Osteoblast (primary cell): ENCODE measurements around the gene ANKRD36. TPM values are rescaled to one million over a fixed set of nuclear protein-coding genes. Genes with fewer than 3 reads are reported as not detected.
"Not testable (repeated sequence)": the region's sequence is repeated elsewhere in the genome, so short reads cannot be mapped to it uniquely, and the experiment has no call there.

ENCODE experiments used
- DNase-seq: peaks from one replicate; pipeline ENCODE4 v3.0.0; 2011; ENCODE audit warnings: low spot score, mixed read lengths; ENCODE audit not compliant: insufficient read length; ENCODE audit errors: missing footprints
- H2AFZ ChIP-seq: 2 replicates; pipeline ENCODE4 v1.6.0; 2011; ENCODE audit warnings: mild to moderate bottlenecking, low read length
- H3K27ac ChIP-seq: 2 replicates; pipeline ENCODE4 v1.5.1; 2011; ENCODE audit warnings: mild to moderate bottlenecking, low read depth, low read length, moderate library complexity
- H3K27me3 ChIP-seq: 2 replicates; pipeline ENCODE4 v1.6.0; 2012; ENCODE audit warnings: mild to moderate bottlenecking, control low read depth, inconsistent platforms, low read length, moderate library complexity; ENCODE audit not compliant: insufficient read depth
- H3K36me3 ChIP-seq: 2 replicates; pipeline ENCODE4 v1.5.1; 2011; ENCODE audit warnings: mild to moderate bottlenecking, low read length, control low read depth, moderate library complexity; ENCODE audit not compliant: insufficient read depth
- H3K4me1 ChIP-seq: 2 replicates; pipeline ENCODE4 v1.5.1; 2011; ENCODE audit warnings: mild to moderate bottlenecking, low read length, control low read depth, moderate library complexity; ENCODE audit not compliant: insufficient read depth
- H3K4me2 ChIP-seq: 2 replicates; pipeline ENCODE4 v1.6.0; 2011; ENCODE audit warnings: mild to moderate bottlenecking, low read length; ENCODE audit not compliant: insufficient read depth
- H3K4me3 ChIP-seq: fragments of 200-600 bp; sonication (generic); 3 replicates; pipeline ENCODE4 v1.5.1; 2012; ENCODE audit warnings: mild to moderate bottlenecking, low read length, inconsistent platforms; ENCODE audit not compliant: insufficient read depth
- H3K79me2 ChIP-seq: 2 replicates; pipeline ENCODE4 v1.6.0; 2012; ENCODE audit warnings: mild to moderate bottlenecking, low read length, control low read depth, inconsistent platforms; ENCODE audit not compliant: insufficient read depth
- H3K9me3 ChIP-seq: 2 replicates; pipeline ENCODE4 v1.5.1; 2011; ENCODE audit warnings: low read depth, low read length, control low read depth
- H4K20me1 ChIP-seq: 2 replicates; pipeline ENCODE4 v1.6.0; 2012; ENCODE audit warnings: mild to moderate bottlenecking, low read length, control low read depth; ENCODE audit not compliant: insufficient read depth
- total RNA-seq: library from RNA; depleted of rRNA; stranded (reverse); fragments of >200 nt; gene quantifications from 2 replicates; pipeline ENCODE4 v1.2.3, GENCODE V29; 2012

Gene ANKRD36
- total RNA-seq, 1 donor = 27.9 TPM

DNA sequence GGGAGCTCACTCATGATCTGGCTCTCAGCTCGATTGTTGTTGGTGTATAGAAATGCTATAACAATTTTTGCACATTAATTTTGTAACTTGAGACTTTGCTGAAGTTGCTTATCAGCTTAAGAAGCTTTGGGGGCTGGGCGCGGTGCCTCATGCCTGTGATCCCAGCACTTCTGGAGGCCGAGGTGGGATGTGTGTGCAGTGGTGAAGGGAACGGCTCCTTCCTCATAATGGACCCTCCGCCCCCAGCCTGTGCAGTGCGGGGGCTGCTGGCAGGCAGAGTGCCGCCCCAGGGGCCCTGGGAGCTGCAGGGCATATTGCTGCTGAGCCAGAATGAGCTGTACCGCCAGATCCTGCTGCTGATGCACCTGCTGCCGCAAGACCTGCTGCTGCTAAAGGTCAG lies 32.1 kb upstream of the ANKRD36 start:
- H3K4me3 ChIP-seq, H3K27me3 ChIP-seq, H3K9me3 ChIP-seq, DNase-seq, H2AFZ ChIP-seq, H3K36me3 ChIP-seq, H3K79me2 ChIP-seq, H3K4me2 ChIP-seq, H3K27ac ChIP-seq, H4K20me1 ChIP-seq, H3K4me1 ChIP-seq: not testable (repeated sequence)

DNA sequence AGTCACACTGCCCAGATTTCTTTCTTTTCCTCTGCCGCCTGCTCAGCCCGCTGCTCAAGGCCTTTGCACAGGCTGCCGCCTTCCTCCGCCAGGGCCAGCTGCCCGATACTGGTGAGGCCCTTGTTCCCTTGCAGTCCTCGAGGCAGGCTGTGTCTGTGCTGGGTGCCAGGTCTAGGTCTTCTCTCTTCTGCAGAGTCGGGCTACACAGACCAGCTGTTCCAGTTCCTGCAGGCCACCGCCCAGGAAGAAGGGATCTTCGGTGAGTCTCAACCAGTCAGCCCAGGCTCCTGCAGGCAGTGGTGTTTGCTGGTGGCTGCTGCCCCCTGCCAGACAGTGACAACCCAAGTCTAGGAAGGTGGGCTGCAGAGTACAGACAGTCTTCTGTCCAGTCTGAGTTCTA lies 30.7 kb upstream of the ANKRD36 start:
- not testable (repeated sequence) for H3K4me1 ChIP-seq, DNase-seq, H3K36me3 ChIP-seq, H3K79me2 ChIP-seq, H3K27me3 ChIP-seq, H3K27ac ChIP-seq, H3K4me2 ChIP-seq, H2AFZ ChIP-seq, H3K9me3 ChIP-seq, H4K20me1 ChIP-seq, H3K4me3 ChIP-seq

DNA sequence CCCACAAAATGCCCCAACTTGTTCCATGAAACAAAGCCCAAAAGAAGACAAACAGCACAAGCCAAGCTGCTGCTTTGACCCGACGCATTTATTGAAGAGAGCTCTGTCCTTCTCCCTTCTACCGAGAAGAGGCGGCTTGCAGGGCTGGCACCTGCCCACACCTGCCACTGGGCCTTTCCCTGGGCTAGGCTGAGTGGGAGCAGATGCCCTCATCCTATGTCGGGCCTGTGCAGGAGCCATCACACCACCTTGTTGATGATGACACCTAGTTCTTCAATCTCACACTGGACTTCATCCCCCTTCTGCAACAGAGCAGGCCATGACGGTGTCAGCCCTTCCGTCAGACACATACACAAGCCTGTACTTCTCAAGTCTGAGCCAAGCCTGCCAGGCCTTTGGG lies 29.4 kb upstream of the ANKRD36 start:
- not testable (repeated sequence) for H3K79me2 ChIP-seq, DNase-seq, H3K4me1 ChIP-seq, H3K36me3 ChIP-seq, H3K9me3 ChIP-seq, H3K4me3 ChIP-seq, H3K27ac ChIP-seq, H3K4me2 ChIP-seq, H4K20me1 ChIP-seq, H3K27me3 ChIP-seq, H2AFZ ChIP-seq

DNA sequence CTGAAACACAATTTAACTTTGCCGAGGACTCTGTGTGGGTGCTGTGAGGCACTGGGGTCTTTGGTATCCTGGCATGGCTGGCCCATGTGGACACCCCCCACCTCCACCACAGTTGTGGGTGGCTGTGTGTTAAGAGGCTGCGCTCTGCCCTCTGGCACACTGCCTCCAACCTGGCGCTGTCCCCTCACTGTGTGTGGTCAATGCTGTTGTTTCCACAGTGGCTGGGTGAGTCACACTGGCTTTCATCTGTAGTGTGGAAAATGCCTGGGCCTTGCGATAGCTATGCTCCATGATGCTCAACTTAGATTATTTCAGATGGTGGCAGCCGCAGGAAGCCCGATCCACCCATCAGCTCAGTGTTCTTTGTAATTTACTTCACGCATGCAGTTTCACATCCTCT lies 27.9 kb upstream of the ANKRD36 start:
- not testable (repeated sequence) for H3K27me3 ChIP-seq, H3K4me1 ChIP-seq, H2AFZ ChIP-seq, H3K9me3 ChIP-seq, H4K20me1 ChIP-seq, H3K27ac ChIP-seq, H3K36me3 ChIP-seq, H3K79me2 ChIP-seq, H3K4me2 ChIP-seq, DNase-seq, H3K4me3 ChIP-seq

DNA sequence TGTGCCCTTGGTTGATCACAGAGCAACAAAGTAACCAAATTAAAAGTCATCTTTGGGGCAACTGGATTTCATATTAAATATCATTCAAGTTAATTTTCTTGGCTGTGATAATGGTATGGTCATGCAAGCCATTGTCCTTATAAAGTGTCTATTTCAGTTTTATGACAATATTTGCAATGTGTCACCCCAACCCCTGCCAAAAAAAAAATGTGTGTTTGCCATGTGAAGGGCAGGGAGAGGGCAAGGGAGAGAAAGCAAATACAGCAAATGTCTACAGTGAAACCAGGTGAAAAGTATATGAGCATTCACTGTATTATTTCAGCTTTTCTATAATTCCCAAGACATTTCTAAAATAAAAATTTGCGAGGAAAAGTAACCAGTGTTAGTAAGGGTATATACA lies 24.2 kb upstream of the ANKRD36 start:
- not testable (repeated sequence) for H3K36me3 ChIP-seq, H2AFZ ChIP-seq, H3K27me3 ChIP-seq, H3K4me2 ChIP-seq, H3K9me3 ChIP-seq, H3K4me3 ChIP-seq, H3K27ac ChIP-seq, H3K79me2 ChIP-seq, H4K20me1 ChIP-seq, H3K4me1 ChIP-seq, DNase-seq

DNA sequence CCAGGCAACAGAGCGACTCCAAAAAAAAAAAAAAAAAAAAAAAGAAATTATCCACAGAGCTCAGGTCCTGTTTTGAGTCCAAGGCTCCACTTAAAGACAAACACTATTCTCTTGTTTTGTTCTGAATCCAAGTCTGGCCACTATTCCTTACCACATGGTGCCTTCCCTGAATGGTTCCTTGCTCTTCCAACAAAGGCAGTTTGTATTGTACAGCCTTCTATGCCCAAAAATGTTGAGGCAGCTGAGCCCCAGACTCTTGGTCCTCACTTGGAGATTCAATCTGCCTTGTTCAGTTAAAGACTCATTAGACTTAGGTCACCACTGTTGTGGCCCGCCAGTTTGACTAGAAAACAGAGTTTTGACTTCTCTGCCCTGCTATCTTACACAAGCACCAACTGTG lies 20.0 kb upstream of the ANKRD36 start:
- H3K4me3 ChIP-seq, H3K9me3 ChIP-seq, H4K20me1 ChIP-seq, DNase-seq, H3K79me2 ChIP-seq, H3K4me1 ChIP-seq, H2AFZ ChIP-seq, H3K27ac ChIP-seq, H3K36me3 ChIP-seq, H3K4me2 ChIP-seq, H3K27me3 ChIP-seq: not testable (repeated sequence)

DNA sequence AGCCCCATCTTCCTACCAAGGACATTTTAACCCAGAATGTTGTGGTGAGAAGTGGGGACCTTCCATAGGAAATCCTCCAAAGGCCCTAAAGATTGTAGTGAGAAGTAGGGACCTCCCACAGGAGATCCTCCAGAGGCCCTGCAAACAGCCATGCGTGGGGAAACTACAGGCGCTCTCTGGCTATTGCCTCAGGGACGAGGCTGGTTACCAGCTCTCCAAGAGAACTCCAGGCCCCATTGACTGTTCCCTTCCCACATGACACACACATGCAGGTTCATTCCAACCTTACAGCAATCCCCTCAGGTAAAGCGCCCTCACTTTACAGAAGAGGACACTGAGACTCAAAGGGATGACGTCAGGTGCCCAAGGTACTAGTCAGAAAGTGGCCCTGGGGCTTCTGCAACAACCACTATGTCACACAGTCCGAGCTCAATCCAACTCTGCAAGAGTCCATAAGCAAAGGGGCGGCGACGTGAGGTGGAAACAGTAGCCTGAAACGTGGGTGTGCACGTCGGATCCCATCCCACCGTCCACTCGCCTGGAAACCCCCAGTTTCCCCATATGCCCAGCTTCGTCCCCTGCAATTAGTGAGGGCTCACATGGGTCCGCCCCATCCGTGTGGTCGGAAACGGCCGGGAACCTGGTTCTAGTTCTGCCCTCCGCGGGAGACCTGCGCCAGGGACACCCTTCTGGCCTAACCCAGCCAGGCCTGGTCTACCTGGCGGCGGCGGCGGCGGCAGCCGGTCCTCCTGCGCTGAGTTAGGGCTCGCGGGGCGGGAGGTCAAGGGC lies 18.8 kb upstream of the ANKRD36 start:
- H3K4me2 ChIP-seq, H3K9me3 ChIP-seq, H3K27me3 ChIP-seq, H3K79me2 ChIP-seq, H3K4me1 ChIP-seq, H3K27ac ChIP-seq, H3K36me3 ChIP-seq, H4K20me1 ChIP-seq, H2AFZ ChIP-seq, DNase-seq: not testable (repeated sequence)
- H3K4me3 ChIP-seq = peak overlapping the region; percentile 50

DNA sequence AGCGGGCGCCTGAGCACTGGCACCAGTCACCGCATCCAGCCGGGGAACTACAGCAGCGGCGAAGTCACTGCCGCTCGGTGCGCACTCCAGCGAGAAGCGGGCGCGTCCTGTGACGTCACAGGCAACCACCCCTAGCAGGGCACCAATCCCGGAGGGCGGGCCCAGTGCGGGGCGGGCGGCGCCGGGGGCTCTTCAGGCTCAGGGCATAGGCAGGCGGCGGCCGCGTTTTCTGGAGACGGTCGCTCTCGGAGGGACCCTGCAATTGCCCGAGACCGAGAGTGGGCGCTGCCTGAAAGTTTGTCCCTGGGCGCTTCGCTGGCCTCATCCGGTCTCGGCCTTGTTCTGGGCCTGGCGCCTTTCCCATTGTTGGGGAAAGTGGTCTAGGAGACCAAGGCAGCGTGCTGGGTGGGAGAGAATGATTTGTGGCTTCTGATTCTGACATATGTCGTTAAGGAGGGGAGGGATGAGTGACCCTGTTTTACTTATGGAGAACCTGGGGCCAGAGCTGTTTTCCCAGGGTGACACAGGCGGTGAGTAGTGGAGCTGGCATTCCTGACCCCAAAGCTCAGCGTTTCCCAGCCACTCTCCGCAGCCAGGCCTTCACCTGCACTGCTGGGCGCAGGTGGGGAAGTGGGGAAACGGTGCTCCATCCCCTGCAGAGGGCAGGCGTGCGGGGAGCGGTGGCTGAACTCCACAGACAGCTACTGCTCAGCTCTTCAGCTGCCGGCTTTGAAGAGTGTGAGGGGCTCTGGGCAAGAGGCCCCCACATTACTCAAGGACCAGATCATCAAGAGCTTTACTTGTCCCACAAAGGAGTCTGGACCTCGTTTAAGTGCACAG lies 18.0 kb upstream of the ANKRD36 start, which contains the start of gene FAHD2B:
Gene FAHD2B (minus strand): TSS at position 111 of the 840 bp plus-strand sequence. CDS start 3,176 bp downstream, outside the sequence.
- H3K27ac ChIP-seq, H3K4me1 ChIP-seq, H3K36me3 ChIP-seq, H3K9me3 ChIP-seq, H4K20me1 ChIP-seq, H3K27me3 ChIP-seq, H3K79me2 ChIP-seq: not testable (repeated sequence)
- Histone ChIP-seq H2AFZ (peak within 1 kb of the TSS; percentile 35), H3K4me3 (peak within 1 kb of the TSS; percentile 50), H3K4me2 (peak within 1 kb of the TSS; percentile 60)
- peak; percentile 60 for DNase-seq
